GM23248 (cell line): ENCODE data around the gene CELSR1. TPM values are rescaled to one million over a fixed set of nuclear protein-coding genes. Genes with fewer than 3 reads are reported as not detected.

ENCODE experiments used
- DNase-seq: peaks from one replicate; pipeline ENCODE4 v3.0.0-alpha.2; 2015
- H2AFZ ChIP-seq: fragments of 200-600 bp; sonication (generic); 2 replicates; pipeline ENCODE4 v1.6.1; 2016; ENCODE audit warnings: antibody characterized with exemption
- H3F3A ChIP-seq: fragments of 200-600 bp; sonication (generic); 2 replicates; pipeline ENCODE4 v1.6.1; 2016; ENCODE audit warnings: mild to moderate bottlenecking, antibody characterized with exemption, mixed run types; ENCODE audit not compliant: insufficient read depth
- H3K27ac ChIP-seq: fragments of 200-600 bp; sonication (generic); 2 replicates; pipeline ENCODE4 v1.5.1; 2016; ENCODE audit warnings: mild to moderate bottlenecking
- H3K27me3 ChIP-seq: fragments of 200-600 bp; sonication (generic); replicated peaks from 2 replicates; pipeline ENCODE4 v1.6.1; 2016; ENCODE audit warnings: mild to moderate bottlenecking; ENCODE audit not compliant: insufficient read depth
- H3K36me3 ChIP-seq: fragments of 200-600 bp; sonication (generic); 2 replicates; pipeline ENCODE4 v1.6.1; 2016; ENCODE audit warnings: low read depth, mild to moderate bottlenecking
- H3K4me1 ChIP-seq: fragments of 200-600 bp; sonication (generic); 2 replicates; pipeline ENCODE4 v1.6.1; 2016; ENCODE audit warnings: mild to moderate bottlenecking; ENCODE audit not compliant: insufficient read depth
- H3K4me2 ChIP-seq: fragments of 200-600 bp; sonication (generic); one replicate; pipeline ENCODE4 v1.6.1; 2016; ENCODE audit warnings: mild to moderate bottlenecking; ENCODE audit not compliant: unreplicated experiment
- H3K4me3 ChIP-seq: fragments of 200-600 bp; sonication (generic); 2 replicates; pipeline ENCODE4 v1.5.1; 2016; ENCODE audit warnings: mild to moderate bottlenecking
- H3K79me2 ChIP-seq: fragments of 200-600 bp; sonication (generic); 2 replicates; pipeline ENCODE4 v1.6.1; 2016; ENCODE audit warnings: mild to moderate bottlenecking; ENCODE audit not compliant: insufficient read depth
- H3K9ac ChIP-seq: fragments of 200-600 bp; sonication (generic); 2 replicates; pipeline ENCODE4 v1.6.1; 2016; ENCODE audit warnings: mild to moderate bottlenecking
- H3K9me2 ChIP-seq: fragments of 200-600 bp; sonication (generic); 2 replicates; pipeline ENCODE4 v1.6.1; 2016; ENCODE audit warnings: mixed run types, mild to moderate bottlenecking, moderate library complexity; ENCODE audit not compliant: insufficient read depth
- H3K9me3 ChIP-seq: fragments of 200-600 bp; sonication (generic); one replicate; pipeline ENCODE4 v1.6.1; 2017; ENCODE audit warnings: low read depth
- H4K20me1 ChIP-seq: fragments of 200-600 bp; sonication (generic); 2 replicates; pipeline ENCODE4 v1.6.0; 2016; ENCODE audit not compliant: insufficient read depth
- EZH2 ChIP-seq: fragments of 200-600 bp; sonication (generic); IDR thresholded peaks from 2 replicates; pipeline ENCODE4 v1.6.1; 2018; ENCODE audit warnings: antibody characterized with exemption, mild to moderate bottlenecking; ENCODE audit not compliant: insufficient read depth, poor library complexity, severe bottlenecking
- EZH2phosphoT487 ChIP-seq: fragments of 200-600 bp; sonication (generic); IDR thresholded peaks from 2 replicates; pipeline ENCODE4 v1.6.1; 2018; ENCODE audit warnings: antibody characterized with exemption, moderate library complexity, mild to moderate bottlenecking, low read depth; ENCODE audit not compliant: insufficient read depth
- WGBS, 2 experiments: methylation state at CpG; one replicate each; pipeline ENCODE4 v1.1.6; 2015 to 2017; ENCODE audit warnings: low lambda C conversion rate in 2 of 2, low coverage in 1 of 2; ENCODE audit errors: missing lambda C conversion rate in 2 of 2; 5-methylcytosine and 5-hydroxymethylcytosine counted together
- in situ Hi-C: fragments of 300-500 bp; cut with MboI; formaldehyde crosslinking; loops from 2 replicates; pipeline ENCODE4 v1.15.0; 2020
- polyA plus RNA-seq: library from polyadenylated mRNA; unstranded; fragments of >200 nt; fragmentation: Nextera tagmentation; extraction: Ambion mirVana; gene quantifications from 2 replicates; pipeline ENCODE4 v1.2.1, GENCODE V29; 2016
- total RNA-seq: library from RNA; depleted of rRNA; stranded (reverse); fragments of >200 nt; shearing (Covaris generic); gene quantifications from 2 replicates; pipeline ENCODE4 v1.2.3, GENCODE V29; 2014

The CELSR1 gene
- total and polyA plus RNA-seq, 2 experiments from 2014 or later: 0.23 to 0.54 TPM

- Histone ChIP-seq H3K4me3 (no peak overlapping the region), H3K27ac (no peak overlapping the region), H3K9me2 (no peaks in the 10 kb centered on the region), H2AFZ (no peak overlapping the region), H3K4me1 (no peaks in the 10 kb centered on the region), H3K79me2 (no peaks in the 10 kb centered on the region), H3K4me2 (no peak overlapping the region), H3K27me3 (peaks cover 40% of the 10 kb centered on the region), H3K36me3 (no peaks in the 10 kb centered on the region), H4K20me1 (no peaks in the 10 kb centered on the region), H3K9me3 (no peaks in the 10 kb centered on the region), H3K9ac (no peak overlapping the region), H3F3A (no peaks in the 10 kb centered on the region)
- DNase-seq: no peak
- in situ Hi-C loops: no loop called here
- 66 to 80% methylated on average over 5 of the region's 5 CpGs for WGBS, 2 experiments
- TF ChIP-seq EZH2phosphoT487 (no peak), EZH2 (no peak)
Measured at GRCh38 chr22:46447906-46448305, 89.5 kb downstream of the CELSR1 start.

GRCh38 chr22:46446799-46447198 lies 90.6 kb downstream of the CELSR1 start:
- Histone ChIP-seq H3K27ac (no peak overlapping the region), H3K4me3 (no peak overlapping the region), H4K20me1 (no peaks in the 10 kb centered on the region), H3K79me2 (no peaks in the 10 kb centered on the region), H3K9me2 (no peaks in the 10 kb centered on the region), H2AFZ (no peak overlapping the region), H3K4me2 (no peak overlapping the region), H3K36me3 (no peaks in the 10 kb centered on the region), H3K4me1 (no peaks in the 10 kb centered on the region), H3K9me3 (no peaks in the 10 kb centered on the region), H3K9ac (no peak overlapping the region), H3F3A (no peaks in the 10 kb centered on the region), H3K27me3 (peaks cover 38% of the 10 kb centered on the region)
- TF ChIP-seq EZH2phosphoT487: no peak
- TF ChIP-seq EZH2: no peak
- no peak for DNase-seq
- 58 to 63% methylated on average over 4 of the region's 4 CpGs for WGBS, 2 experiments
- in situ Hi-C loops: no loop called here

- Histone ChIP-seq H3K4me1 (no peaks in the 10 kb centered on the region), H3K4me2 (no peak overlapping the region), H3K9ac (no peak overlapping the region), H3K36me3 (no peaks in the 10 kb centered on the region), H3K4me3 (no peak overlapping the region), H3K9me2 (no peaks in the 10 kb centered on the region), H3K27ac (no peak overlapping the region), H3F3A (no peaks in the 10 kb centered on the region), H3K9me3 (no peaks in the 10 kb centered on the region), H3K79me2 (no peaks in the 10 kb centered on the region), H4K20me1 (no peaks in the 10 kb centered on the region), H2AFZ (no peak overlapping the region), H3K27me3 (peaks cover 29% of the 10 kb centered on the region)
- TF ChIP-seq EZH2phosphoT487 (no peak), EZH2 (no peak)
- 59% methylated on average over 18 to 21 of the region's 21 CpGs for WGBS, 2 experiments
- in situ Hi-C loops: no loop called here
- DNase-seq: no peak
Measured at GRCh38 chr22:46445771-46446420, 91.5 kb downstream of the CELSR1 start.

- no peak for TF ChIP-seq EZH2
- no peak for TF ChIP-seq EZH2phosphoT487
- in situ Hi-C loops: no loop called here
- no peak overlapping the region for H3K4me3 ChIP-seq
Measured at GRCh38 chr22:46444390-46444854, 93.0 kb downstream of the CELSR1 start.

More at GRCh38 chr22:46444390-46444854, 93.0 kb downstream of the CELSR1 start:
- no peaks in the 10 kb centered on the region for H3K36me3 ChIP-seq
- H3K27ac ChIP-seq: no peak overlapping the region
- no peak overlapping the region for H3K4me2 ChIP-seq
- no peak overlapping the region for H2AFZ ChIP-seq
- H3K79me2 ChIP-seq: no peaks in the 10 kb centered on the region
- H3K9me3 ChIP-seq: no peaks in the 10 kb centered on the region
- H3K27me3 ChIP-seq: peaks cover 20% of the 10 kb centered on the region
- no peaks in the 10 kb centered on the region for H4K20me1 ChIP-seq
- H3F3A ChIP-seq: no peaks in the 10 kb centered on the region
- no peaks in the 10 kb centered on the region for H3K9me2 ChIP-seq
- WGBS, 2 experiments: 58 to 59% methylated on average over 10 of the region's 10 CpGs
- H3K9ac ChIP-seq: no peak overlapping the region
- no peak for DNase-seq
- H3K4me1 ChIP-seq: no peaks in the 10 kb centered on the region
